HG03103 (cell line): ENCODE data around the gene OR1M1.
"Not testable (repeated sequence)": the region's sequence is repeated elsewhere in the genome, so short reads cannot be mapped to it uniquely, and the experiment has no call there.

ENCODE experiments used
- ATAC-seq: cut with Tn5 transposase; IDR thresholded peaks from one replicate; pipeline ENCODE4 v1.9.1; 2021; ENCODE audit warnings: low read depth; ENCODE audit not compliant: unreplicated experiment

Gene OR1M1

DNA sequence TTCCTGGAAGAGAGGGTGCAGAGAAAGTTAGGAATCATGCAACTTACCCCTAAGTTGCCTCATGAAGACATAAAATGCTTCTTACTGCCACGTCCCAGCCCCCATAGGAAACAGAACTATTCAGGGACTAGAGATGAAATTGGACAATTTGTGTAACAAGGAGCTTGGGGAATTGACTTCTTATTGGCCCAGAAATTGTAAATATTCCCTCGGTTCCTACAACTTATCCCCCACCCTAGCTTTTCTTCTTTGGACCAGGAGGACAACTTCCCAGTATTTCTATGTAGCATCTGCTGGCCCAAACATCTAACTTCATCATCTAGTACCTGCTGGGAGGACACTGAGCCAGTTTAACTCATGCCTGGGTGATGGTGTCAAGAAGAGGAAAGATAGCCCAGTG, at the start of gene OR1M1:
Gene OR1M1, plus strand, starts transcription at position 301 of the 400 bp plus-strand sequence. CDS start 6,184 bp downstream, outside the sequence.
- no peak for ATAC-seq

DNA sequence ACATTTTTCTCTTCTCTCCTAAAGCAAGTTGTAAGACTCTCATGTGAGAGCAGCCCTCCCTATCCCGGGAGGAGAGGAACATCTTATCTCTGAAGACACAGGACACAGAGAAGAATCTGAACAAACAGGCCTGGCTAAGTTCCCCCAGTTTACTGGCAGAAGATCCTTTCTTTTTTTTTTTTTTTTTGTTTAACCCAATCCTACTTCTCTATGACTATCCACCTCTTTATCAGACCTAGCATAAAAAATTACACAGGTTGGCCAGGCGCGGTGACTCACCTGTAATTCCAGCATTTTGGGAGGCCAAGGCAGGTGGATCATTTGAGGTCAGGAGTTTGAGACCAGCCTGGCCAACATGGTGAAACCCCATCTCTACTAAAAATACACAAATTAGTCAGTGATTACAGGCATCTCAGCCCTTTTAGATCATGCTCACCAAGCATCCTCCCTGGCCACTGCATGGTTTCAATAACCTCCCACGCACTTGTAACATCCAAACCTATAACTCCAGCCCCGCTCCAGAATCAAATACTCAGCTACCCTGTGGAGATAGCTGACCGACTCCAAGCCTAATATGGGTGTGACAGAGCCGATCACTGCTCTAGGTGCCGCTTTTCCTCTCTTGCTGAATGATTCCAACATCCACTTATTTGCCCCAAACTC, 49.3 kb upstream of the OR1M1 start:
- no peak for ATAC-seq

DNA sequence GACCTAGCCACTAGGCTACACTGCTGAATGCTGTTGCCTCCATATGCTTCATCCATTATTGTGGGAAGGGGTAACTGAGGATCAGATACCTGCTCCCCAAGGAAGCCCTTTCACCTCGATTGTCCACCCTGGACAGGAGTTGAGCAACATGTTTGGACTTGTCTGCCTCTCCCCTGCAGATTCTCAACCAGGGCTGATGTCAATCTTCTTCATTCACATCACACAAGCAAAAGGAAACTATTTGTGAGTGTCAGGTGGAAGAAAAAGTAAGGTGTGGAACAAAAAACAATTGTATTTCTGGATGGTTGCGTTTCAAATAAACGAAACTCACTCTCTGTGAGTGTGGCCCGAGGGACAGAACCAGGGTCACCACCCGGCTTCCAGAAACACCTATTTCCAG, 47.1 kb upstream of the OR1M1 start:
- ATAC-seq, result no peak

DNA sequence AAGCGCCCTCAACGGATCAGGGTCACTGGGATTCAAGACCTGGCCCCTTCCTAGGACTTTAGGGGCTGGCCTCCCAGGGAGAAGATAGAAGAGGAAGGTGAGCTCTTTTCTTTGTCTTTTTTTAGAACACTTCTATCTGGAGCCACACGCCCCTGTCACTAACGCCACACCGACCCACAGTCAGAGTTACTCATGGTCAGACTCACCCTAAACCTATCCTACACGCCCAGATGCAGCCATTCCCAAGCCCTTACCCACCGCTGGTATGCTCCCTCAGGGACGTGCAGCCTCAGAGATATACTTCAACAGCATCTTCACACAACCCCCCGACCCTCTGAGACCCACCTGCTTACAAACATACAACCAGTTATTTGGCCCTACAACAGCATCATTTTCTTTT, 46.7 kb upstream of the OR1M1 start:
- ATAC-seq, result no peak

DNA sequence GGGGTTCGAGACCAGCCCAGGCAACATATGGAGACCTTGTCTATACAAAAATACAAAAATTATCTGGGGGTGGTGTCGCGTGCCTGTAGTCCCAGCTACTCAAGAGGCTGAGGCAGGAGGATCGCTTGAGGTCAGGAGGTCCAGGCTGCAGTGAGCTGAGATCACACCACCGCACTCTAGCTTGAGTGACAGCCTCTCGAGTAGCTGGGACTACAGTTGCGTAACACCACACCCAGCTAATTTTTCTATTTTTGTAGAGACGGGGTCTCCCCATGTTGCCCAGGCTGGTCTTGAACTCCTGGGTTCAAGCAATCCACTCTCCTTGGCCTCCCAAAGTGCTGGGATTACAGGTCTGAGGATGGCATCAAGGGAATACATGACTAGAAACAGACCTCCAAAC, 45.8 kb upstream of the OR1M1 start:
- ATAC-seq, result no peak

DNA sequence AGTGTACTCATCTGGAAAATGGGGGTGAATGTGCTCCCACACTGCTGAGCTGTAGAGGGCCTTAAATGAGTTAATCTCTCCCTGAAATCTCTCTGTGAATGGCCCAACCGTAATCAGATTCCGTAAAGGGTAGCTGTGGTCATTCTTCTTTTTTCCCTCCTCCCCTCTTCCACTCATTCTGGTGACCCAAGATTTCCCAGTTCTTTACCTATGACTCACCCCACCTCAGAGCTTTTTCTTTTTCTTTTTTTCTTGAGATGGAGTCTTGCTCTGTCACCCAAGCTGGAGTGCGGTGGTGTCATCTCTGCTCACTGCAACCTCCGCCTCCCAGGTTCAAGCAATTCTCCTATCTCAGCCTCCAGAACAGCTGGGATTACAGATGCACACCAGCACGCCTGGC, 43.3 kb upstream of the OR1M1 start:
- no peak for ATAC-seq

GRCh38 chr19:9044449-9044848, 42.4 kb upstream of the OR1M1 start:
- no peak for ATAC-seq

- ATAC-seq, result no peak
Measured at GRCh38 chr19:9046694-9047093, 40.2 kb upstream of the OR1M1 start.

GRCh38 chr19:9052894-9053293, 34.0 kb upstream of the OR1M1 start:
- no peak for ATAC-seq

DNA sequence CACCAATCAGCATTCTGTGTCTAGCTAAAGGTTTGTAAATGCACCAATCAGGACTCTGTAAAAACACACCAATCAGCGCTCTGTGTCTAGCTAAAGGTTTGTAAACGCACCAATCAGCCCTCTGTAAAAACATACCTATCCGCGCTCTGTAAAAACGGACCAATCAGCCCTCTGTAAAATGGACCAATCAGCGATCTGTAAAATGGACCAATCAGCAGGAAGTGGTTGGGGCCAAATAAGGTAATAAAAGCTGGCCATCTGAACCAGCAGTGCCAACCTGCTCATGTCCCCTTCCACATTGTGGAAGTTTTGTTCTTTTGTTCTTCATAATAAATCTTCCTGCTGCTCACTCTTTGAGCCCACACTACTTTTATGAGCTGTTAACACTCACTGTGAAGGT, 33.2 kb upstream of the OR1M1 start:
- ATAC-seq, result not testable (repeated sequence)

DNA sequence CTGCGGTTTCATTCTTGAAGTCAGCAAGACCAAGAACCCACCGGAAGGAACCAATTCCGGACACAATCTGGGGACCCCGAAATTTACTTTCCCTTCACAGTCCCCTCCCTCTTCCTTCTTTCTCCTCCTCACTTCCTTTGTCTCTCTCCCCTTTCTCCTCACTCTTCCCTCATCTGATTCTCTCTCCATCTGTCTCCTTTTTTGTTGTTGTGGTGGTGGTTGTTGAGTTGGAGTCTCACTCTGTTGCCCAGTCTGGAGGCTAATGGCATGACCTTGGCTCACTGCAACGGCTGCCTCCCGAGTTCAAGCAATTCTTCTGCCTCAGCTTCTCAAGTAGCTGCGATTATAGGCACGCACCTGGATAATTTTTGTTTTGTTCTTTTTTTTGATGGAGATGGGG, 32.7 kb upstream of the OR1M1 start:
- no peak for ATAC-seq

- ATAC-seq, result no peak
Measured at GRCh38 chr19:9054765-9055164, 32.1 kb upstream of the OR1M1 start.

- ATAC-seq, result not testable (repeated sequence)
Measured at GRCh38 chr19:9056131-9056530, 30.7 kb upstream of the OR1M1 start.

DNA sequence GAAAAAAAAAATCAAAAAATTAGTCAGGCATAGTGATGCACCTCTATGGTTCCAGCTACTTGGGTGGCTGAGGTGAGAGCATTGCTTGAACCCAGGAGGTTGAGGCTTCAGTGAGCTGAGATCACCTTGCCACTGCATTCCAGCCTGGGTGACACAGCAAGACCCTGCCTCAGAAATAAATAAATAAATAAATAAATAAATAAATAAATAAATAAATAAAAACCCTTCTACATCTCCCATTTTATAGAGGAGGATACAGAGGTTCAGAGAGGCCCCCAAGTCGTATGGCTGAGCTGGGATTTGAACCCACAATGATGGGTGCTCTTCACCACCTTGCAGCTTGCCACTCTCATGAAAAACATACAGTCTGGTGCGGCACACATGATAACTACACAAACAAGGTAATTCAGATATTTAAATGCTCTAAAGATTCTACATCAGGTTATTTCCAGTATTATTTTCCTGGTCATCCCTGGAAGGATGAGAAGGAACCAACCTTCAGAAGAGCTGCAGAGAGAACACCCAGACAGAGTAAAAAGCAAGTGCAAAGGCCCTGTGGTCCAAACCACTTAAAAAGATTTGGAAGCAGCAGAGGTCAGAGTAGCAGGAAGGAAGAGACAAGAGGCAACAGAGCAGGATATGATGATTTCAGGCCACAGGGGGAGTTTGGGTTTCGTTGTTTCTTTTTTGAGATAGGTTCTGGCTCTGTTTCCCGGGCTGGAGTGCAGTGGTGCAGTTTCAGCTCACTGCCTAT, 29.2 kb upstream of the OR1M1 start:
- ATAC-seq, result no peak

DNA sequence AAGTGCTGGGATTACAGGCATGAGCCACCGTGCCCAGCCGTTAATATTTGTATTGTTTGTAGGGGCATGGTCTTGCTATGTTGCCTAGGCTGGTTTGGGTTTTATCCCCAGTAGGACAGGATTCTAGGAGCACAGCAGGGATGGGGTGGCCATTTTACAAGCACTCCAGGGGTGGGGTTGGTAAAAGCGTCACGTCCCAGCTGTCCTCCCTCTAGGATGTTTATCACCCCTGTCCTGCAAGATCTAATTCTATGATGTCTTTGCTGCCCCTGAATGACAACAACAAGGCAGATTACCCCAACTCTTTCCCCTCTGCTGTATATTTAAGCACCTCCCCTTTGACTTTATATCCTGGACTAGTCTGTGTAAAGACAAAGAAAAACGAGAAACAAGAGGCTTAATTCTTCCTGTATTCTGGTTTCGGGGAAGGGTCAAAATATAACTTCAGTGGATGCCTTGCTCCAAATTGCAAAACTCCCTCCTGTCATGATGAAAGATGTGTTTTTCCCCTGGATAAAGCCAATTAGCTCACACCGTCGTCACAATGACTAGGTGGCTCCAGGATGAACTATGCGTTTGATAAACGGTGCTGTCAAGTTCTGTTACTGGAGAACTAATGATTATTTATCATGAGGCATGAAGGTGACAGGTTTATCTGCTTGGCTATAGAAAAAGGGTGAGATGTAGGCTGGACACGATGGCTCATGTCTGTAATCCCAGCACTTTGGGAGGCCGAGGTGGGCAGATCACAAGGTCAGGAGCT, 27.8 kb upstream of the OR1M1 start:
- ATAC-seq, result no peak

DNA sequence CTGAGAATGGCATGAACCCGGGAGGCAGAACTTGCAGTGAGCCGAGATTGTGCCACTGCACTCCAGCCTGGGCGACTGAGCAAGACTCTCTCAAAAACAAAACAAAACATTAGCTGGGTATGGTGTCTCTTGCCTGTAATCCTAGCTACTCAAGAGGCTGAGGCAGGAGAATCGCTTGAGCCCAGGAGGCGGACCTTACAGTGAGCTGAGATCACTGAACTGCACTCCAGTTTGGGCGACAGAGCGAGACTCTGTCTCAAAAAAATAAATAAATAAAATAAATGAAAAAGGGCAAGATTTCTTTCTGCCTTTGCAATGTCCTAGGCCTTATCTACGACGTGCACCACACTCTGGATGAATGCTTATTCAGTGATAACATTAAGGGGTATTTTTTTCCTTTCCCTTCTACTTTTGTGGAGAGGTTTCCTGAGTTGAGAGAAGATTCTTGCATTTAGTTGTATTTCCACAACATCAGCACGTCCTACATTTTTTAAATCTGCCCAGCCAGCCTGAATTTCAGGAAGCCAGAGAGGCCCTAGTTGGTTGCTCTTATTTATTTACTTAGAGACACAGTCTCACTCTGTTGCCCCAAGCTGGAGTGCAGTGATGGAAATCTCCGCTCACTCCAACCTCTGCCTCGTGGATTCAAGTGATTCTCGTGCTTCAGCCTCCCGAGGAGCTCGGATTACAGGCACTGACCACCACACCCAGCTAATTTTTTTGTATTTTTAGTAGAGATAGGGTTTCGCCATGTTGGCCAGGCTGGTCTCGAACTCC, 26.1 kb upstream of the OR1M1 start:
- no peak for ATAC-seq

DNA sequence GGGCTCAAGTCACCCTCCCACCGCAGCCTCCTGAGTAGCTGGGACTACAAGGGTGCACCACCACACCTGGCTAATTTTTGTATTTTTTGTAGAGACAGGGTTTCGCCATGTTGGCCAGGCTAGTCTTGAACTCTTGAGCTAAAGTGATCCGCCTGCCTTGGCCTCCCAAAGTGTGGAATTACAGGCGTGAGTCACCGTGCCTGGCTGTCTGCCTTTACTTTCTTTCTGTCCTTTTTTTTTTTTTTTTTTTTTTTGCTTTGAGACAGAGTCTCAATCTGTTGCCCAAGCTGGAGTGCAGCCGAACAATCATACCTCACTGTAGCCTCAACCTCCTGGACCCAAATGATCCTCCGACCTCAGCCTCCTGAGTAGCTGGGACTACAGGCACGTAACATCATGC, 25.0 kb upstream of the OR1M1 start:
- no peak for ATAC-seq

GRCh38 chr19:9065457-9066014, 21.3 kb upstream of the OR1M1 start:
- no peak for ATAC-seq

- ATAC-seq, result no peak
Measured at GRCh38 chr19:9070066-9070465, 16.8 kb upstream of the OR1M1 start.

DNA sequence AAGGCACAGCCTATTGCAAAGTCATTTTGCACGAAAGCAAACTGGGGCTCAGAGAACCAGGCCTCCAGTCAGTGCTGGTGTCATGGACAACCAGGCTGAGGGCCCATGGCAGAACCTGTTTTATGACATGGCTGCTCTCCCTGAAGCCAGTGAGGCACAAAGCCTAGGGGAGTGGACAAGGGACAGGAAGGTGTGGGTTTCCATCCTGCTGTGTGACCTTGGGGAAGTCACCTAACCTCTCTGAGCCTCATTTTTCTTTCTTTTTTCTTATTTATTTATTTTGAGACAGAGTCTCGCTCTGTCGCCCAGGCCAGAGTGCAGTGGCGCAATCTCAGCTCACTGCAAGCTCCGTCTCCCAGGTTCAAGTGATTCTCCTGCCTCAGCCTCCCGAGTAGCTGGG, 15.1 kb upstream of the OR1M1 start:
- ATAC-seq, result not testable (repeated sequence)
